ENCODE data around the gene CRELD1. TPM values are rescaled to one million over a fixed set of nuclear protein-coding genes. Genes with fewer than 3 reads are reported as not detected.

Gene CRELD1
- total and polyA plus RNA-seq, 9 of the 15 experiments (the other 6 are each of a cell fraction or from before 2014, with no cell fraction given): 3.3 to 25.8 (median 16.5) TPM

- no peak for TF ChIP-seq ZBTB17 (CRISPR knock-in tag; IDR thresholded peaks at IDR 0.05)
- no peak for TF ChIP-seq TCF7 (IDR thresholded peaks at IDR 0.05; ENCODE audit: borderline replicate concordance)
- no peak for TF ChIP-seq KLF1 (tag; IDR thresholded peaks at IDR 0.05)
- no peak for TF ChIP-seq HSF4 (CRISPR knock-in tag; IDR thresholded peaks at IDR 0.05; ENCODE audit: borderline replicate concordance)
- TF ChIP-seq SIX5 (IDR thresholded peaks at IDR 0.05; ENCODE audit: borderline replicate concordance in 1 of 2, insufficient read depth in 1 of 2, low read depth in 1 of 2, low read length in 2 of 2): no peak
- TF ChIP-seq ZNF395 (CRISPR knock-in tag; IDR thresholded peaks at IDR 0.05): peak; percentile 72; the same call in 1 of the 2 replicates
- no peak for TF ChIP-seq PPARD (CRISPR knock-in tag; IDR thresholded peaks at IDR 0.05)
- TF ChIP-seq CREB1 (IDR thresholded peaks at IDR 0.05): peak; percentile 35; the same call in 1 of the 2 replicates
- TF ChIP-seq CREB1 (CRISPR knock-in tag; IDR thresholded peaks at IDR 0.05): no peak
- no peak for TF ChIP-seq SREBF2 (CRISPR knock-in tag; IDR thresholded peaks at IDR 0.05)
- TF ChIP-seq NCOR1 (IDR thresholded peaks at IDR 0.05): peak; percentile 95
- TF ChIP-seq ZNF23 (CRISPR knock-in tag; IDR thresholded peaks at IDR 0.05): no peak
- no peak for TF ChIP-seq ZBTB49 (CRISPR knock-in tag; IDR thresholded peaks at IDR 0.05; ENCODE audit: borderline replicate concordance)
- TF ChIP-seq ZBTB5 (IDR thresholded peaks at IDR 0.05): no peak
- peak; percentile 88 for TF ChIP-seq FOXM1 (IDR thresholded peaks at IDR 0.05; ENCODE audit: low read depth)
- TF ChIP-seq FOXM1 (CRISPR knock-in tag; IDR thresholded peaks at IDR 0.05; ENCODE audit: low read depth): no peak
- no peak for TF ChIP-seq MTF1 (CRISPR knock-in tag; IDR thresholded peaks at IDR 0.05; ENCODE audit: borderline replicate concordance)
- TF ChIP-seq ZSCAN32 (CRISPR knock-in tag; IDR thresholded peaks at IDR 0.05): no peak
Observed at GRCh38 chr3:9978710-9979305, 45.2 kb downstream of the CRELD1 start (continued).
